Neural crest cell (in vitro differentiated cells): Measurements from ENCODE around the gene DNAAF1. TPM values are rescaled to one million over a fixed set of nuclear protein-coding genes. Genes with fewer than 3 reads are reported as not detected.

Source experiments
- DNase-seq: peaks from one replicate; pipeline ENCODE4 v3.0.0; 2021; ENCODE audit warnings: low read depth, mixed read lengths, low spot score
- H3K27ac Mint-ChIP-seq: one replicate; pipeline ENCODE4 v1.8.0; 2021; ENCODE audit warnings: mild to moderate bottlenecking, mixed read lengths; ENCODE audit not compliant: unreplicated experiment
- H3K27me3 Mint-ChIP-seq: 2 replicates; pipeline ENCODE4 v1.8.0; 2021; ENCODE audit warnings: low read depth, mild to moderate bottlenecking, mixed read lengths
- H3K36me3 Mint-ChIP-seq: 2 replicates; pipeline ENCODE4 v1.8.0; 2021; ENCODE audit warnings: low read depth, mild to moderate bottlenecking, mixed read lengths
- H3K4me1 Mint-ChIP-seq: 2 replicates; pipeline ENCODE4 v1.8.0; 2021; ENCODE audit warnings: mixed read lengths
- H3K4me3 Mint-ChIP-seq: one replicate; pipeline ENCODE4 v1.8.0; 2021; ENCODE audit warnings: mild to moderate bottlenecking, mixed read lengths
- H3K9me3 Mint-ChIP-seq: 2 replicates; pipeline ENCODE4 v1.8.0; 2021; ENCODE audit warnings: mixed read lengths
- total RNA-seq: library from RNA; stranded (reverse); gene quantifications from 2 replicates; pipeline ENCODE4 v1.2.1, GENCODE V29; 2021
- TF ChIP-seq, protein P1 (sequence below): fragments of 200-600 bp; sonication (generic); conservative IDR thresholded peaks from 2 replicates; pipeline ENCODE4 v1.5.0; 2021; ENCODE audit warnings: antibody characterized with exemption, mild to moderate bottlenecking

DNAAF1 gene
- total RNA-seq, 1 donor from 2014 or later: 0.35 TPM

DNA sequence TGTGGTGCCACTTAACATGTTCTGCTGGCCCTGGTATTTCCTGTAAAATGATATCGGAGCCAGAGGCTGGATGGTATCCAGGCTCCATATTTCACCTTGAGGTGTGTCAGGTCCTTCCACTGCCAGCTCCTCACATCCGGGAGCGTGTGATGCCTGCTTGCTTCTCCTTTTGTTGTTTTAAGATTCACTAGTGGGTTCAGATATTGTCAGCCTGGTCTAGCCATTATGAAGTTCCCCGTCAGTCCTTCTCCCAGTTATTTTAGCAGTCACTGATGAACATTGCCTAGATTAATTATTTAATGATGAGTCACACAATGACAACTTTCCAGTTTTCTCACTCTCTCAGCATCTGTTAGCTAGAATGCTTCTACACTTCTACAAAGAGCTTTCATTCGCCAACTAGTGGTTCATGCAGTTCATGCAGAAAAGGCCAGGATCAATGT, 11.3 kb downstream of the DNAAF1 start:
- Mint-ChIP-seq H3K4me1 (no peaks in the 10 kb centered on the region), H3K36me3 (no peaks in the 10 kb centered on the region), H3K9me3 (no peaks in the 10 kb centered on the region), H3K4me3 (no peak overlapping the region), H3K27me3 (peaks cover 14% of the 10 kb centered on the region), H3K27ac (no peak overlapping the region)
- TF ChIP-seq, protein P1, sequence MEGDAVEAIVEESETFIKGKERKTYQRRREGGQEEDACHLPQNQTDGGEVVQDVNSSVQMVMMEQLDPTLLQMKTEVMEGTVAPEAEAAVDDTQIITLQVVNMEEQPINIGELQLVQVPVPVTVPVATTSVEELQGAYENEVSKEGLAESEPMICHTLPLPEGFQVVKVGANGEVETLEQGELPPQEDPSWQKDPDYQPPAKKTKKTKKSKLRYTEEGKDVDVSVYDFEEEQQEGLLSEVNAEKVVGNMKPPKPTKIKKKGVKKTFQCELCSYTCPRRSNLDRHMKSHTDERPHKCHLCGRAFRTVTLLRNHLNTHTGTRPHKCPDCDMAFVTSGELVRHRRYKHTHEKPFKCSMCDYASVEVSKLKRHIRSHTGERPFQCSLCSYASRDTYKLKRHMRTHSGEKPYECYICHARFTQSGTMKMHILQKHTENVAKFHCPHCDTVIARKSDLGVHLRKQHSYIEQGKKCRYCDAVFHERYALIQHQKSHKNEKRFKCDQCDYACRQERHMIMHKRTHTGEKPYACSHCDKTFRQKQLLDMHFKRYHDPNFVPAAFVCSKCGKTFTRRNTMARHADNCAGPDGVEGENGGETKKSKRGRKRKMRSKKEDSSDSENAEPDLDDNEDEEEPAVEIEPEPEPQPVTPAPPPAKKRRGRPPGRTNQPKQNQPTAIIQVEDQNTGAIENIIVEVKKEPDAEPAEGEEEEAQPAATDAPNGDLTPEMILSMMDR: peak; percentile 19
- DNase-seq: no peak

DNA sequence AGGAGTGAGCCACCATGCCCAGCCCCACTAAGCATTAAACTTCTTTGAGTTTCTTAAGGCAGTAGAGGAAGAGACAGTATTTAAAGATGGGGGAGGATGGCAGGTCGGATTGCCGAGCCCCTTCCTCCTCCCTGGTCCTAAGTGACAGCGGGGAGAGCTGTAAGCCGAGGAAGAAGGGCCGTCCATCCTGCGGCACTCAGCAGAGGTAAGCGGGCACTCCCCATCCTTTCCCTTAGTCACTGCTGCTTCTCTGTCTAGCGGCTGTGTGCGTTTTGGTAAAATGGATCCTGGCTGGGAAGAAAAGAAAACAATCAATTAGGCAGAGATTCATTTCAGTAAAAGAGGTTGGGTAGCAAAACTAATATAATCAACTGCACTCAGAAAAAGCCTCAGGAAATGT, 13.9 kb downstream of the DNAAF1 start:
- H3K4me3 Mint-ChIP-seq: no peak overlapping the region
- H3K27ac Mint-ChIP-seq: no peak overlapping the region
- no peak for DNase-seq
- no peaks in the 10 kb centered on the region for H3K9me3 Mint-ChIP-seq
- TF ChIP-seq, protein P1: no peak
- H3K4me1 Mint-ChIP-seq: no peaks in the 10 kb centered on the region
- H3K27me3 Mint-ChIP-seq: peaks cover 16% of the 10 kb centered on the region
- H3K36me3 Mint-ChIP-seq: no peaks in the 10 kb centered on the region

DNA sequence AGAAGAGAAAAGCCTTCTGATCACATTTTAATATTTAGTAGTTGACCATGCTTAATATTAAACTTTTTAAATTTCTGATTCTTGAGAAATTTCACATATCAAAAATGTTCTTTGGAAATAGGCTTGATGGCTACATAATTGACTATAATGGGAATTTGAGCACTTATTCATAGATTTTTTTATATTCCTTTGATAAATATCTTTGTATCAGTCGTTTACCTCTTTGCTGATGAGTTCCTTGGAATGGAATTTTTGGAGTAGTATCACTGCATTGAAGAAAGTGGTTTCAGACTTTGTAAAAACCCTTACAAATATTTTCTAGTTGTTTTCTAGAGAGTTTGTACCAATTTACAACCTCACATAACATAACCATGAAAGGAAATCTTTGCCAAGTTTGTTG, 14.7 kb downstream of the DNAAF1 start:
- no peak overlapping the region for H3K4me3 Mint-ChIP-seq
- no peaks in the 10 kb centered on the region for H3K4me1 Mint-ChIP-seq
- H3K27ac Mint-ChIP-seq: no peak overlapping the region
- H3K9me3 Mint-ChIP-seq: no peaks in the 10 kb centered on the region
- TF ChIP-seq, protein P1: no peak
- DNase-seq: no peak
- H3K36me3 Mint-ChIP-seq: no peaks in the 10 kb centered on the region
- peaks cover 21% of the 10 kb centered on the region for H3K27me3 Mint-ChIP-seq

DNA sequence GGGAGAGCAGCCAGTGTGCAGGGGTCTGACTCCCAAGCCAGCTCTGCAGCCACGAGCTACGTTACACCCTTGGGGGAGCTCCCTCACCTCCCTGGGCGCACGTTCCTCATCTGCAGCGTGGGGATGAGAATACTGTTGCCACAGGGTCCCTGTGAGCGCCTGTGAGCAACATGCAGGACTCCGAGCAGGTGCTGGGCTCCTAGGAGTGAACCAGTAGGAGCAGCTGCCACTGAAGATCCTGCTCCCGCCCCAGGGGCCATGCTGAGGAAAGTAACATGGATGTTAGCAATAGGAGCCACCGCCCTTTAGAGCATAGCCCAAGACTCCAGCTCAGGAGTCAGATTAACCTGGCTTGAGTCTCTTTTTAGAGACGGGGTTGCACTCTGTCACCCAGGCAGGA, 15.9 kb downstream of the DNAAF1 start:
- H3K27ac Mint-ChIP-seq: no peak overlapping the region
- DNase-seq: no peak
- peaks cover 27% of the 10 kb centered on the region for H3K27me3 Mint-ChIP-seq
- H3K9me3 Mint-ChIP-seq: no peaks in the 10 kb centered on the region
- H3K4me3 Mint-ChIP-seq: no peak overlapping the region
- H3K4me1 Mint-ChIP-seq: no peaks in the 10 kb centered on the region
- TF ChIP-seq, protein P1: no peak
- no peaks in the 10 kb centered on the region for H3K36me3 Mint-ChIP-seq

DNA sequence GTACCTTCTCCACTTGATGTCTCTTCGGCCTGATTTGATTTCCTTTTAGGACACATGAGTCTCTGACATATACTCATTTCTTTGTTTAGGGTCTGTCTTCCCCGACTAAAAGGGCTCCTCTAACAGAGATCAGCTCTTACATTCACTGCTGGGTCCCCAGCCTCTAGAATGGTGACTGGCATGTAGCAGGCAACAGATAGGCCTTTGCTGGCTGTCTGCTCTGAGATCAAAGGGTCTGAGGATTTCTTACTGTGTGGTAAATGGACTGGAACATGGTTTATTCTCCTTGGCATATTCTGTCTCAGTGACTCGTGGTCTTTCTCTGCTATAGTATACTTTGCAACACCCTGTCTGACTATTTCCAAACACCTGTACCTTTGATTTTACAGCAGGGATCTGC, 16.7 kb downstream of the DNAAF1 start:
- H3K9me3 Mint-ChIP-seq: no peaks in the 10 kb centered on the region
- H3K27ac Mint-ChIP-seq: no peak overlapping the region

More for the DNA sequence above, 16.7 kb downstream of the DNAAF1 start:
- Mint-ChIP-seq H3K4me1 (no peaks in the 10 kb centered on the region), H3K4me3 (no peak overlapping the region), H3K36me3 (no peaks in the 10 kb centered on the region), H3K27me3 (peaks cover 27% of the 10 kb centered on the region)
- TF ChIP-seq, protein P1: no peak
- DNase-seq: no peak
